Measurements from ENCODE around the gene TEDC2.
"Not testable (repeated sequence)": the region's sequence is repeated elsewhere in the genome, so short reads cannot be mapped to it uniquely, and the experiment has no call there.

TEDC2 gene

DNA sequence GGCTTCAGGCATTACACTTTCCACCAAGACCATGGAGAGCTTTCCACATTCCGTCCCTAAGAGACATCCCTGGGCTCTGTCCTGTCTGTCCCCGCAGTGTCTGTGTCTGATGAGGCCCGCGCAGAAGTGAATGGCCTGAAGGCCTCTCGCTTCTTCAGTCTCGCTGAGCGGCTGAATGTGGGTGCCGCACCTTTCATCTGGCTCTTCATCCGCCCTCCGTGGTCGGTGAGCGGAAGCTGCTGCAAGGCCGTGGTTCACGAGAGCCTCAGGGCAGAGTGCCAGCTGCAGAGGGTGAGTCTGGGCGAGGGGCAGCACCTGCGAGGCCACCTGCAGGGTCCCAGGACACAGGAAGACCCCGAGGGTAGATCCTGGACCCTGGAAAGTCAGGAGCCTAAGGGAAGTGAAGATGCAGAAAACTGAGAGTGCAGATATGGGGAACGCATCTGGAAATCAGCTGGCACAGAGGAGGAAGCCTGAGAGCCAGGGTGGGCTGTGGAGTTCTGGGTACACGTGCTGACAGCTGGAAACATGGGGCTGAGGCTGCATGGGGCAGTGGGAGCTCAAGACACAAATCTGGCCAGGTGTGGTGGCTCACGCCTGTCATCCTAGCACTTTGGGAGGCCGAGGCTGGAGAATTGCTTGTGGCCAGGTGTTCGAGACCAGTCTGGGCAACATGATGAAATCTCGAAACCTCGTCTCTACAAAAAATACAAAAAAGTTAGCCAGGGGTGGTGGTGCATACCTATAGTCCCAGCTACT is 22.7 kb upstream of the TEDC2 start:
- no peak for DNase-seq (ENCODE audit: low read depth in 2 of 2, low spot score in 1 of 2)

- DNase-seq (ENCODE audit: low read depth in 2 of 2, low spot score in 1 of 2) = no peak
These were observed 21.8 kb upstream of the TEDC2 start for GRCh38 chr16:2438121-2438520.

- no peak for DNase-seq (ENCODE audit: low read depth in 2 of 2, low spot score in 1 of 2)
These were observed 20.3 kb upstream of the TEDC2 start for GRCh38 chr16:2439598-2439997.

- not testable (repeated sequence) for DNase-seq (ENCODE audit: low read depth in 2 of 2, low spot score in 1 of 2)
These were observed 18.6 kb upstream of the TEDC2 start for GRCh38 chr16:2441143-2441804.

GRCh38 chr16:2443555-2443954 is 16.4 kb upstream of the TEDC2 start:
- no peak for DNase-seq (ENCODE audit: low read depth in 2 of 2, low spot score in 1 of 2)

DNA sequence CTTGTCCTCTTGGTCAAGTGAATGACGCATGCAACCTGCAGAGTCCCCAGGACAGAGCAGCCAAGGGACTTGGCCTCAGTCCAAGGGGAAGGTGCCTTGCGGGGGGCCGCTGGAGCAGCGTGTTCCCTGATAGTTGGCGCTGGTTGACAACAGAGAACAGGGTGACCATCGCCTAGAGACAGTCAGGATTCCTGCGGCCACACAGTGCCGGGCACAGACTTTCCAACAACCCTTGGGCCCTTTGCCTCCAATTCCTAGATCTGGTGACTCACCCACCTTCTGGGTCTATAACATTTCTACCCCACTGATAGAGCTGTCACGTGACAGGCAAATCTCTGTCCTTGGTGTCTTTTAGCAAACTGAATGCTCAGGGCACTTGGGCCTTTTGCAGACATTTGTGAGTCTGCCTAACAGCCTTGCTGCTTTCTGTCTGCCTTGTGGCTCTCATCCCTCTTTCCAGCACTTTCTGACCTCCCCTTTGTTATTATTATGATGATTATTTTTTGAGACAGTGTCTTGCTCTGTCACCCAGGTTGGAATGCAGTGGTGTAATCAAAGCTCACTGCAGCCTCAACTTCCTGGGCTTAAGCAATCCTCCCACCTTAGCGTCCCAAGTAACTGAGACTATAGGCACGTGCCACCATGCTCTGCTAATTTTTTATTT is 11.9 kb upstream of the TEDC2 start:
- DNase-seq (ENCODE audit: low read depth in 2 of 2, low spot score in 1 of 2) = no peak

- no peak for DNase-seq (ENCODE audit: low read depth in 2 of 2, low spot score in 1 of 2)
These were observed 10.8 kb upstream of the TEDC2 start for GRCh38 chr16:2449118-2449517.

DNA sequence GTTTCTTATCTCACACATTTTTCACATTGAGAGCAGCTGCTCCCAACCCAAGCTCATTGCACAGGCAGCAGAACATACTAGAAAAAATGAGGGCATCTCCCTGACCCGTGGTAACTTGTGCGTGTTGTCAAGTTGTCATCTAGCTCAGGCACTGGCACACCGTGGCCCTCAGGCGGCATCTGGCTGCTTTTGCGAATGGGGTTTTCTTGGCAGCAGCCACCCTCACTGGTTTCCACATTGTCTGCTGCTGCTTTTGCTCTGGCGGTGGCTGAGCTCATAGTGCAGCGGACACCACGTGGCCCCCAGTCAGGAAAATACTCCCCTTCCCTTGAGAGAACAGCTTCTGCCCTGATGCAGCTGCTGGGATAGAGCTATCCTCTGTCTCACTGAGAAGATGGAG is 9.4 kb upstream of the TEDC2 start:
- DNase-seq (ENCODE audit: low read depth in 2 of 2, low spot score in 1 of 2) = no peak

DNA sequence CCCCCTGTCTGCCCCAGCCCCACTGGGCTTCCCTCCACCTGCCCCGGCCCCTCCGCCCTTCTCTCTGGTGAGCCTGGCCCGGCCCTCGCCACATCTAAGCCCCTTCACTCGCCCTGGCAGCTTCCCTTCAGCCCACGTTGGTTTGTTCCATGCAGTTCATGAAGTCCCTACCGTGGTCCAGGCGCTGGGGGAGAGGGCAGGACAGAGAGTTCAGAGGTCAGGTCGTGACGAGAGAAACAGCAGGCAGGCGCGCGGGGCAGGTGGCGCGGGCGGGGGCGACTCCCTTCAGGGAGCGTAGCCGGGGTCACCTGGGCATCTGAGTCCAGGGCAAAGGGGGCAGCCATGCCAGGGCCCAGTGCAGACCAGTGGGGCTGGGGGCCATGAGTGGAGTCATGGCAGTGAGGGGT is 8.9 kb upstream of the TEDC2 start:
- no peak for DNase-seq (ENCODE audit: low read depth in 2 of 2, low spot score in 1 of 2)

GRCh38 chr16:2451851-2452320 is 8.0 kb upstream of the TEDC2 start:
- DNase-seq (ENCODE audit: low read depth in 2 of 2, low spot score in 1 of 2) = no peak

- no peak for DNase-seq (ENCODE audit: low read depth in 2 of 2, low spot score in 1 of 2)
These were observed 7.3 kb upstream of the TEDC2 start for GRCh38 chr16:2452650-2453049.

DNA sequence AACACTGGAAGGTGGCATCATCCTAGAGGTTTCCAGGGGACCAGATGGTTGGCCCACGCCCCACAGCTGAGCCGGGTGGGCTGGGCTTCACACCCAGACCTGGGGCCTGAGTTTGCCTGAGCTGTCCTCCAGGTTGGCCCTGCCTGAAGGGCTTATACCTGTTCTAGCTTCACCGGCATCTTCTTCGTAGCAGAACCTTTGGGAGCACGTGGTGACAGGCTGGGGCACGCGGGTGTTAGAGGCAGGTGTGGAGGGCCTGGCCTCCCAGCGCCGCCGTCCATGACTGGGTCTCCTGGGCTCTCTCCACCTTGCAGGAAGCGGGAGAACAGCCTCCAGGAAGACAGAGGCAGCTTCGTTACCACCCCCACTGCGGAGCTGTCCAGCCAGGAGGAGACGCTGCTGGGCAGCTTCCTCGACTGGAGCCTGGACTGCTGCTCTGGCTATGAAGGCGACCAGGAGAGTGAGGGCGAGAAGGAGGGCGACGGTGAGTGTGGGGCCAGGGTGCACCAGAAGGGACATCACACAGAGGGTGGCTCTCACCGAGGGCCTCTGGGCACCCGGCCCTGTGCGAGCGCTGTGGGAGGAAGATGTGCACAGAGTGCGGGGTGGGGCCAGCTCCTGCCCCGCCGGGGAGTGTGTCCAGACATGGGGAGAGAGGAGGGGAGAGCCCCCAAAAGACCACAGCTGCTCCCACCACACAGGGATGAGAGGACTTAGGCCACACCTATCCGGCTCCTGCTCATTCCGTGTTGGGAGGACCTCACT is 4.6 kb upstream of the TEDC2 start:
- no peak for DNase-seq (ENCODE audit: low read depth in 2 of 2, low spot score in 1 of 2)

- no peak for DNase-seq (ENCODE audit: low read depth in 2 of 2, low spot score in 1 of 2)
These were observed 3.3 kb upstream of the TEDC2 start for GRCh38 chr16:2456551-2457153.

- no peak for DNase-seq (ENCODE audit: low read depth in 2 of 2, low spot score in 1 of 2)
These were observed 2.6 kb upstream of the TEDC2 start for GRCh38 chr16:2457267-2457666.

GRCh38 chr16:2457946-2458345 is 2.0 kb upstream of the TEDC2 start:
- DNase-seq (ENCODE audit: low read depth in 2 of 2, low spot score in 1 of 2) = no peak

- DNase-seq (ENCODE audit: low read depth in 2 of 2, low spot score in 1 of 2) = no peak
These were observed 842 bp upstream of the TEDC2 start for GRCh38 chr16:2458887-2459646.

GRCh38 chr16:2460391-2460713 is 443 bp downstream of the TEDC2 start:
- no peak for DNase-seq (ENCODE audit: low read depth in 2 of 2, low spot score in 1 of 2)

GRCh38 chr16:2460916-2461315 is 1.0 kb downstream of the TEDC2 start:
- DNase-seq (ENCODE audit: low read depth in 2 of 2, low spot score in 1 of 2) = no peak

- DNase-seq (ENCODE audit: low read depth in 2 of 2, low spot score in 1 of 2) = no peak
These were observed 2.3 kb downstream of the TEDC2 start for GRCh38 chr16:2462031-2462866.

GRCh38 chr16:2464333-2464732 is 4.4 kb downstream of the TEDC2 start:
- DNase-seq (ENCODE audit: low read depth in 2 of 2, low spot score in 1 of 2) = no peak
